ENCODE measurements around the gene TOP3B.
"Not testable (repeated sequence)": the region's sequence is repeated elsewhere in the genome, so short reads cannot be mapped to it uniquely, and the experiment has no call there.

The TOP3B gene

GRCh38 chr22:21921184-21921721 lies 61.3 kb downstream of the TOP3B start:
- DNase-seq, result no peak

GRCh38 chr22:21920341-21921183 lies 62.0 kb downstream of the TOP3B start:
- no peak for DNase-seq

DNA sequence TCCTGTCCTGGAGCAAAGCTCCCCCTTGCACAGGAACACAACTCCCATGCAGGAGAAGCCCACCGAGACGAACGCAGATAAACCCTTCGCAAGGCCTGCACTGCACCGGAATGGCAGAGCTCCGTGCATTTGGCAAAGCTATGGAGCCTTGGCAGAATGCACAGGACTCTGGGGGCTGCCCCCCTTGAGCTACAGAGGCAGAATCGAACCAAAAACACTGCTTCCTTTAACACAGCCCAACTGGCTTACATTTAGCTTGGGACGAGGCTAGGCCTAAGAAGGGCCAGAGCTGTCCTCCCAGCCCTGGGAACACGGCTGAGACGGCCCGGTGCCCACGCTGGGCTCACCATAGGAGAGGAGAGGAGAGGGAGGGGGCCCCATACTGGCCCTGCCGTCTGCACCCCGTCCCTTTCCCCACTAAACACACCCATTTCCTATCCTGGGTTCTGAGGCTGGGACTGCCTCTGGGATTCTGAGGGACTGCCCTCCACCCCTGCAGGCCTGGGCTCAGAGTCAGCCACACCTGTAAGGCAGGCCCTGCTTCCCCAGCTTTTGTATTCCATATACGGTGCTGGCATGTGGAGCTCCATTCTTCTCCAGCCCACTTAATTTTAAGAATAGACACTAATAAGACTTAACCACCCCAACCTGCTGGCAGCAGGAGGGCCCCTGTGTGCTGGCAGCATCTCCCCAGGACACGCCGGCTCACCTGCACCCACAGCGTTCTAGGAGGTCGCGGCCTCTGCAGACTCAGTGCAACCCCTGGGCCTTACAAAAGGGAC lies 62.9 kb downstream of the TOP3B start:
- DNase-seq, result no peak

- DNase-seq, result no peak
These were observed 64.0 kb downstream of the TOP3B start for GRCh38 chr22:21918466-21919185.

DNA sequence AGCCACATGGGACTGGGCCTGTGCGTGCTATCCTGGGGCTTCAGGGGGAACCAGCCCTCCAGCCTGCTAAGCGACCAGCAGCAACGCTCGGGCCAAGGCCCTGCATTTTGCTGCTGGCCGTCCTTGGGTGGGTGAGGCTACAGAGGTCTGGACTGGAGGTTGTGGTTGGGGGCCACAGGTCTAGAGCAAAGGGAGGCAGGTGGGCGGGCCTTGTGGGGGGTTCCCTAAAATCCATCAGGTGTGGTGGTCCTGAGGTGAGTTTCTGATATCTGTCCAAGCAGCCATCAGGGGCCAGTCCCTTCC lies 64.7 kb downstream of the TOP3B start:
- DNase-seq, result no peak

DNA sequence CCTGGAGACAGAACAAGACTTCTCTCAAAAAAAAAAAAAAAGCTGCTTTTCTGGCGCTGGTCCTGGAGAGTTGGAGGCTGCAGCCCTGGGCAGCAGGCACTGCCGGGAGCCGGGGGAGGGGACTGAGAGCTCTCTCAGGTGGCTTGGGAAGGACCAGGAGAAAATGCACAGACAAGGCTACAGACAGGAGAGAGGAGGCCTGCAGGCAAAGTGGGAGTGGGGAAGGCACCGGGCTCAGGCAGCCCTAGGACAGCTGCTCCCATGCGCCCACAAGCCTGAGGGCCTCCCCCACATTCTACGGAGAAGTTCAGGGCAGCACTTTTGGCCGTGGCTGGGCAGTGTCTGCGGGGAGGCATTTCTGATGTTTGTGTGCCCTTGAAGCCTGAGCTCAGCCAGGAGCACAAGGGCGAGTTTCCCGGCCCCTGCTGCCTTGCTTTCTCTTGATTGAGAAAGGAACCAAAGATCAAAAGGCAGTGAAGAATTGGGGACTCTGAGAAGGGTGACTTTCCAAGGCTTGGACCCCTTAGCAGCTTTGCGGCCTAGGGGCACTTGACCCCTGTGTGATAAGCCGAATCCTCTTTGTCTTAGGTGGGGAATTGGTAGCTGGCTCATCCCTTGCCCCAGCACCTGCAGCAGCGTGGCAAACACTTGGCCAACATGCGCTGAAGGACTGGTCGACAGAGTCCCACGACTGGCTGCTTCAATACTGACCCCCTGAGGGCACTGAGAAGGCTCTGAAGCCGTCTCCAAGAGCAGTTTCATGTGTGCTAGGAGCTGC lies 65.2 kb downstream of the TOP3B start:
- DNase-seq, result peak; percentile 15

- no peak for DNase-seq
These were observed 66.2 kb downstream of the TOP3B start for GRCh38 chr22:21916309-21916918.

DNA sequence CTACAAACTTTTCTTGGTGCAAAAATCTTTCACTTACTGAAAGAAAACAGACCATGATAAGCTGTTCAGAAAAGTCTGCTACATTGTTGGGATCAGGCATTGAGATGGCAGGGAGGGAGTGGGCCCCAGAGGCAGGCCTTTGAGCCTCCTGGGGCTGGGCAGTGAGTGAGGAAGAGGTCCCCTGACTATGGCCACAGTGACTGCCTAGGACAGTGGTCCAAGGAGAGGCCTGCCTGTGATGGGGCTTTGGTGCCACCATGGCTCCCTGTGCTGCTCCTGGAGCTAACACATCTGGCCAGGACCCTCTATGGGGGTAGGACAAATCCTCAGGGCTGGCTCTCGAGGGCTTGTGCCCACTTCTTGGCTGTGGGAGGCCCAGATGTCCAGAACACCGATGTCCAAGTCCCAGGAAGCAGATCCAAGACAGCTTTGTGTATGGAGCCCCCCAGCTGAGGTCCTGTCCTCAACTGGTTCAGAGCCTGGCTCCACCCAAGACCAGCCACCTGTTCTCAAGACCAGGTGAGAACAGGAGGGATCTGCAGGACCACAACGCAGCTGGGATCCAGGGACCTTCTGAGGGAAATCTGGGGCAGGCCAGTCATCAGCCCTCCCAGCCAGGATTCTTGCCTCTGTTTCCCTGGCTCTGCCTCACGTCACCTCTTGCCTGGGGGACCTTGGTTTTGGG lies 66.8 kb downstream of the TOP3B start:
- DNase-seq, result no peak

DNA sequence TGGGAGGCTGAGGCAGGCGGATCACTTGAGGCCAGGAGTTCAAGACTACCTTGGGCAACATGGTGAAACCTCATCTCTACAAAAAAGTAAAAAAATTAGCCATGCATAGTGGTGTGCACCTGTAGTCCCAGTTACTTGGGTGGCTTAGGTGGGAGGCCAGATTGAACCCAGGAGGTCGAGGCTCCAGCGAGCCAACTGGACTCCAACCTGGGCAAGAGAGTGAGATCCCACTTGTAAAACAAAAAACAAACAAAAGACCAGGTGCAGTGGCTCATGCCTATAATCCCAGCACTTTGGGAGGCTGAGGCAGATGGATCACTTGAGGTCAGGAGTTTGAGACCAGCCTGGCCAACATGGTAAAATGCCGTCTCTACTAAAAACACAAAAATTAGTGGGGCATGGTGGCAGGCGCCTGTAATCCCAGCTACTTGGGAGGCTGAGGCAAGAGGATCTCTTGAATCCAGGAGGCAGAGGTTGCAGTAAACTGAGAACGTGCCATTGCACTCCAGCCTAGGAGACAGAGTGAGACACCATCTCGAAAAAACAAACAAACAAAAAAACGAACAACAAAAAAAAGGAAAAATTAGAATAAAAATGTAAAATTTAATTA lies 68.4 kb downstream of the TOP3B start:
- not testable (repeated sequence) for DNase-seq

DNA sequence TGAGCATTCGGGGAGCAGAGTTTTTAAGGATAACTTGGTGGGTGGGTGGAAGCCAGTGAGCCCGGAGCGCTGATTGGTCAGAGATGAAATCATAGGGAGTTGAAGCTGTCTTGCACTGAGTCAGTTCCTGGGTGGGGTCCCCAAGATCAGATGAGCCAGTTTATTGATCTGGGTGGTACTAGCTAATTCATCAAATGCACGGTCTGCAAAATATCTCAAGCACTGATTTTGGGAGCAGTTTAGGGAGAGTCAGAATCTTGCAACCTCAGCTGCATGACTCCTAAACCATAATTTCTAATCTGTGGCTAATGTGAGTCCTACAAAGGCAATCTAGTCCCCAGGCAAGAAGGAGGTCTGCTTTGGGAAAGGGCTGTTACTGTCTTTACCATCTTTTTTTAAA lies 72.2 kb downstream of the TOP3B start:
- not testable (repeated sequence) for DNase-seq

DNA sequence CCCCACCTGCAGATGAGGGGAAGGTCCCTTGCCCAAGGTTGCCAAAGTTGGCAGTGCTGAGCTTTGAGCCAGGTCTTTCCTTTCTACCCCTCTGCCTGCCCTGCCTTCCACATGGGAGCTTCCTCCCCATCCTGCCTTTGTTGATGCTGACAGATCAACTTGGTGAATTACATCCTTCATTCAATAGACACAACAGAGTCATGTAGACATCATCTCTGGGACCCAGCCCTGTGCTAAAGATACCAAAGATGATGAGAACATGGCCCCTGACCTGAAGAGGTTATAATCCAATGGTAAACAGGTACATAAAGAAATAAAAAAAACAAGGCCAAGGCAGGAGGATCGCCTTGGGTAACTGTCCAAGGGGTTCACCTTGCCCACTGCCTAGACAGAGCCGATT lies 72.7 kb downstream of the TOP3B start:
- no peak for DNase-seq

DNA sequence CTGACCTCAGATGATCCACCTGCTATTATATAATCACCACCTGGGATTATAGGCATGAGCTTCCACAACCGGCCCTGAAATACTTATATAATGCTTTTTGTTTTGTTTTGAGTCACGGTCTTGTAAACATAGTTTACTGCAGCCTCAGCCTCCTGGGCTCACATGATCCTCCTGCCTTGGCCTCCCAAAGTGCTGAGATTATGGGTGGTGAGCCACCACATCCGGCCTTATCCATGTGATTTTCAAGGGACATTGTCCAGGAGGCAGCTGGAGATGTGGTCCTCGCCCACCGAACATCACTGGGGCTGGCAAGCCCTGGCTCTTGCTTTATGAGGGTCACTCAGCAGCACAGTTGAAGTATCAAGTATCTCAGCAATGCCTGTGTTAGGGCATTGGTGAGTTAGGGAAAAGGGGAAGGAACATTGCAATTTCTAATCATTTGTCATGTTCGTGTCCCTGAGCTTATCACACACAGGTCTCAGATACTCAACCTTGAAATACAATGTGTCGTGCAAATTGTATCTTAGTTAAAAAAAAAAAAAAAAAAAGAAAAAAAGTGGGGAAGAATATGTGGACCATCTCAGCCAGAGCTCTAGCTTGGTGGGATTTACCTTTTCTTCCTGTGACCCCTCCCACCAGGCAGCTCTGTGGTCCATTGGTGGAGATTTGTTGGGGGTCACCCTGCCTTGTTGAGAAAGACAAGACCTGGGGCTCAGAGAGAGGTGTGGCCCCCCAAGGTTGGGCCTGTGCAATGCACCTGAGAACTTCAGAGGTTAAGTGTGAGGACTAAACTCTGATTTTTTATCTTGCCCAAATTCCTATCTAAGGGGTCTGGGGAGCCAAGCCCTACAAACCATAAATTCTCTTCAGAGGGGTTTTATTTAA lies 74.7 kb downstream of the TOP3B start:
- no peak for DNase-seq

All from NCI-H2227 treated with DMSO at 0.1 percent for 48 hours (cell line).